Subcutaneous abdominal adipose tissue (tissue), 5 donors: Measurements from ENCODE around the gene BBS12.

ENCODE experiments used
- H3K27ac ChIP-seq: one replicate; pipeline ENCODE4 v1.7.0; 2013; ENCODE audit warnings: low read depth, mild to moderate bottlenecking, inconsistent platforms, low read length, moderate library complexity
- H3K27me3 ChIP-seq, 5 donors: one replicate each; pipeline ENCODE4 v1.7.0; 2013; ENCODE audit warnings: low read length in 5 of 5, inconsistent platforms in 1 of 5; ENCODE audit not compliant: control insufficient read depth in 5 of 5, insufficient read depth in 4 of 5
- H3K36me3 ChIP-seq, 5 donors: one replicate each; pipeline ENCODE4 v1.7.0; 2013; ENCODE audit warnings: low read length in 5 of 5; ENCODE audit not compliant: control insufficient read depth in 5 of 5, insufficient read depth in 5 of 5
- H3K4me1 ChIP-seq, 5 donors: one replicate each; pipeline ENCODE4 v1.7.0; 2013; ENCODE audit warnings: low read length in 5 of 5, mild to moderate bottlenecking in 3 of 5, moderate library complexity in 1 of 5; ENCODE audit not compliant: control insufficient read depth in 5 of 5, insufficient read depth in 5 of 5
- H3K4me3 ChIP-seq, 5 donors: one replicate each; pipeline ENCODE4 v1.7.0; 2013; ENCODE audit warnings: low read length in 5 of 5, low read depth in 1 of 5
- H3K9ac ChIP-seq, 5 donors: one replicate each; pipeline ENCODE4 v1.7.0; 2013; ENCODE audit warnings: low read length in 5 of 5, mild to moderate bottlenecking in 4 of 5, moderate library complexity in 3 of 5
- H3K9me3 ChIP-seq, 5 donors: one replicate each; pipeline ENCODE4 v1.7.0; 2013; ENCODE audit warnings: low read length in 5 of 5; ENCODE audit not compliant: control insufficient read depth in 5 of 5
- donor health status: healthy.
- donor health status: healthy.
- donor health status: healthy.
- donor health status: healthy.
- donor health status: healthy.

The BBS12 gene

GRCh38 chr4:122762520-122762919, 30.0 kb downstream of the BBS12 start:
- H3K36me3 ChIP-seq, result no peaks in the 10 kb centered on the region
- H3K4me1 ChIP-seq, result peaks cover 0 to 17% (median 6%) of the 10 kb centered on the region in 5 donors
- H3K9me3 ChIP-seq, result no peaks in the 10 kb centered on the region
- H3K9ac ChIP-seq, result no peak overlapping the region
- H3K27ac ChIP-seq, result peak overlapping the region; percentile 15
- no peak overlapping the region for H3K4me3 ChIP-seq
- no peaks in the 10 kb centered on the region for H3K27me3 ChIP-seq

DNA sequence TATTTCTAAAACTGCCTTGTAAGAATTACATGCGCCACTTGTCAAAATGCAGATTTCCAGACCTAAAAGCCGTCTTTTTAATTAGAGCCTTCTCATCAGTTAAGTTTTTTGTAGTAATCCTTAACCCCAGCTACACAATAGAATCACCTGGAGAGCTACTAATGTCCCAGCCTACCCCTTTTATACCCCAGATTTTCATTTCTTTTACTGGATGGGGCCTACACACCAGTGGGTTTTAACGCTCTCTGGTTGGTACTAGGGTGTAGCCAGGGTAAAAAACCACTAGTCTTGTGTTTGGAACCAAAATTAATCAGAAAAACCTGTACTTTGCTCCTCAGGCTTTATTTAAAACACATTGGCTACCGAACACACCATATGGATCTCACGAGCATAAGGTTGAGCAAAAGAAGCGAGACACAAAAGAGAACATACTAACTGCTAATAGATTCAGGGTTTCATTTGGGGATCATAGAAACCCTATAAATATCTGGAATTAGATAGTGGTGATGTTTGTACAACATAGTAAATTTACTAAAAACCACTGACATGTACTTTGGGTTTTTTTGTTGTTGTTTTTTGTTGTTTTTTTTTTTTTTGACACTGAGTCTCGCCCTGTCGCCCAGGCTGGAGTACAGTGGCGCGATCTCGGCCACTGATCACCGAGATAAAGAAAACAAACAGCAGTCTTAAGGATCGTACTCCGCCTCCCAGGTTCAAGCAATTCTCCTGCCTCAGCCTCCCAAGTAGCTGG, 30.6 kb downstream of the BBS12 start:
- Histone ChIP-seq H3K9ac (no peak overlapping the region), H3K4me3 (no peak overlapping the region), H3K27ac (peak overlapping the region; percentile 15), H3K4me1 (peaks cover 0 to 15% (median 6%) of the 10 kb centered on the region in 5 donors), H3K27me3 (no peaks in the 10 kb centered on the region), H3K36me3 (no peaks in the 10 kb centered on the region), H3K9me3 (no peaks in the 10 kb centered on the region)

DNA sequence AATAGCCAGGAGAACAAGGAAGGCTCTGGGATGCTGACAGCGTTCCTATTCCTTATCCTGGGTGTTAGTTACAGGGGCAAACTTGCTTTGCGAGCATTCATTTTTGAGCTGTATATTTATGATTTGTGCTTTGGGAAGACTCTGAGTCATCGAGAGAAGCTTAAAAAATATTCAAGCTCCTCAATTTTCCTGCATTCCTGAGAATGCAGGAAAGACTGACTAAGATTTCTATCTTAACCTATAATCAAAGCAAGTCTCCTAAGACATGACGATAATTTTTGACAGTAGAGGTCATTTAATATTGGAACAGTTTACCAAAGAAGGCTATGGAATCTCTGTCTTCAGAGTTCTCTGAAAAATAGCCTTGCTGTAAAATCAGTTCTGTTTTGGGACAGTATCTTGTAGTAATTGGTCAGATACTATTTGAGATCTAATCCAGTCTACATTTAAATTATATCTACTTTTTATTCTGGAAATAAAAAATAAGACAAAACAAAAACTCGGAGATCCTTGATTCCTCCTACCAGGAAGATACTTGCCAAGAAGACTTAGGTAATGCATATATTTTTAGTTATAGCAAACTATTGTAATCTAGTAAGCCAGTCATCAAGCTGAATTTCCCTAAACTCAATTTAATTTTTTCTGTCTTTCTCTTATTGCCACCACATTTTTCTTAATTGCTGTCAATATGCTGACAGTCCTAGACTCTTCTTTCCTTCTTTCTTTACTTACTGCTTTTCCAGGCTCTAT, 31.7 kb downstream of the BBS12 start:
- Histone ChIP-seq H3K4me3 (no peak overlapping the region), H3K9me3 (no peaks in the 10 kb centered on the region), H3K27me3 (no peaks in the 10 kb centered on the region), H3K9ac (no peak overlapping the region), H3K36me3 (no peaks in the 10 kb centered on the region), H3K27ac (no peak overlapping the region), H3K4me1 (peaks cover 0 to 13% (median 6%) of the 10 kb centered on the region in 5 donors)

DNA sequence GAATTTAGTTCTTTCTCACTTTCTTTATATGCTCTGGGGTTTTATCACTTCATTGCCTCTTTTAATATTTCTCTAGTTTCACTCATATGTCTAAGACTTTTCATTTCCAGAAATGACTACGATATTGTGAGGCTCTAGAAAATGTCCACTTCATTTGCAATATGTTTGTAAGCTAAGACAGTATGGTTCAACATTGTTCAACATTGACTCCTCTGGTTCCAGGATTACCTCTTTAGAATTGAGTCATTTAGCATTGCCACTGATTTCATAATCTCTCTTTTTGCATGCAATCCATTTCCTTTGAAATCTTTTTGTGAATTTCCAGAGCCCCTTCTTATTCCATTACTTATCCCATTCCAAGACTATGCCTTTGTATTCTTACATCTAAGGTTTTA, 32.3 kb downstream of the BBS12 start:
- peaks cover 0 to 13% (median 6%) of the 10 kb centered on the region in 5 donors for H3K4me1 ChIP-seq
- no peak overlapping the region for H3K4me3 ChIP-seq
- no peaks in the 10 kb centered on the region for H3K27me3 ChIP-seq
- no peaks in the 10 kb centered on the region for H3K36me3 ChIP-seq
- H3K27ac ChIP-seq, result peak overlapping the region; percentile 11
- H3K9me3 ChIP-seq, result no peaks in the 10 kb centered on the region
- H3K9ac ChIP-seq, result no peak overlapping the region

GRCh38 chr4:122765692-122766352, 33.3 kb downstream of the BBS12 start:
- no peak overlapping the region for H3K4me3 ChIP-seq
- H3K9me3 ChIP-seq, result no peaks in the 10 kb centered on the region
- H3K36me3 ChIP-seq, result no peaks in the 10 kb centered on the region
- no peak overlapping the region for H3K9ac ChIP-seq
- no peaks in the 10 kb centered on the region for H3K27me3 ChIP-seq
- H3K27ac ChIP-seq, result peak overlapping the region; percentile 11
- peaks cover 0 to 13% (median 6%) of the 10 kb centered on the region in 5 donors for H3K4me1 ChIP-seq

- H3K4me1 ChIP-seq, result peaks cover 0 to 13% (median 6%) of the 10 kb centered on the region in 5 donors
- no peaks in the 10 kb centered on the region for H3K27me3 ChIP-seq
- H3K27ac ChIP-seq, result no peak overlapping the region
- no peak overlapping the region for H3K9ac ChIP-seq
- no peaks in the 10 kb centered on the region for H3K9me3 ChIP-seq
- H3K4me3 ChIP-seq, result no peak overlapping the region
- no peaks in the 10 kb centered on the region for H3K36me3 ChIP-seq
Measured at GRCh38 chr4:122766353-122766705, 33.8 kb downstream of the BBS12 start.

DNA sequence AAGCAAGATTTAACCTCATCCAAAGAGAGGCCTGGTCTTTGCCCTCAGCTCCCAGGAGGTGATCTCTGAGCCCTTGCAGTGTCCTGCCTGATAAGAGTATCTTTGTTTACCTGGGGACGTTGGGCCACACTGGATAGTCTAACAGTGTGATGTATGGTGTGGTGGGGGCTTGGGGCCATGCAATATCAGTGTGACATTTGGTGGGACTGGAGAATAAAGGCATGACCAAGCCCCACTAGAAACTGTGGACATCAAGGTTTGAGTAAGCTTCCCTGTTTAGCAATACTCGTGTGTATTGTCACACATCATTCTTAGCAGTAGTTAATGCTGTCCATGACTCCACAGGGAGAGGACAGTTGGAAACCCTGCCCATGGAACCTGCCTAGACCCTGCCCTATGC, 34.4 kb downstream of the BBS12 start:
- Histone ChIP-seq H3K4me1 (peaks cover 0 to 13% (median 6%) of the 10 kb centered on the region in 5 donors), H3K36me3 (no peaks in the 10 kb centered on the region), H3K9me3 (no peaks in the 10 kb centered on the region), H3K27ac (no peak overlapping the region), H3K27me3 (no peaks in the 10 kb centered on the region), H3K9ac (no peak overlapping the region), H3K4me3 (no peak overlapping the region)

- Histone ChIP-seq H3K4me1 (no peaks in the 10 kb centered on the region), H3K4me3 (no peak overlapping the region), H3K9me3 (no peaks in the 10 kb centered on the region), H3K9ac (no peak overlapping the region), H3K36me3 (no peaks in the 10 kb centered on the region), H3K27ac (no peak overlapping the region), H3K27me3 (no peaks in the 10 kb centered on the region)
Measured at GRCh38 chr4:122771724-122772123, 39.2 kb downstream of the BBS12 start.

DNA sequence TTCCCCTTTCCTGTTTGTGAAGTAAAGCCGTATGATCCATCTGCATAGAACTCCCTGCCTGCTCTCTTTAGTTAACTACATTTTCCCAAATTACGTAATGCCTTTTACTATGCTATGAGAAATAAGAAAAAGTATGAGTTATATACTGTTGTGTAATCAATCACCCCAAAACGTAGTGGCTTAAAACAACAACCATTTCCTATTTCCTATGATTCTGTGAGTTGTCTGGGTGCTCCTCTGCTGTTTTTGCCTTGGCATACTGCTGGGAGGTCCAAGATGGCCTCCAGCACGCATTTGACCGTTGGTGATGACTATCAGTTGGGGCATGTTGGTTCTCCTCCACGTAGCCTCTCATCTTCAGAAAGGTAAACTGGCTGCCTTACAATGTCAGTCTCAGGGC, 39.8 kb downstream of the BBS12 start:
- H3K4me1 ChIP-seq, result no peaks in the 10 kb centered on the region

DNA sequence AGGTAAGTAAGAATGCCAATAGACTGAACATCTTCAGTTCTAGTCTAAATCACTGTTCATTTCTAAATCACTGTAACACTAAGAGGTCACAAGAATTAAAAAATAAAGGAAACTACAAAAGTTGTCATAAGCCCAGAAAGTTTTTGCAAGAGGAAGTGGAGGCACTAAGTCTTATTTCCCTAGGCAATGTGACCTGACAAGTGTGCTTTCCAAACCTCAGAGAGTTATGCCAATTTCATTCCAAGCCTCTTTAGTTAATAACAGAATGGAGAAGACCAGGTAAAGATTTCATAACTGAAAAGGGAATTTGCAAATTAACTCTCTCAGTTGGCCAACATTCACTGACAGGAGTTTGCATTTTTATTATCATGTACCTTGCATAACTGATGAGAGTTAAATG, 40.5 kb downstream of the BBS12 start:
- Histone ChIP-seq H3K36me3 (no peaks in the 10 kb centered on the region), H3K9ac (no peak overlapping the region)

More for the DNA sequence above, 39.8 kb downstream of the BBS12 start:
- Histone ChIP-seq H3K9me3 (no peaks in the 10 kb centered on the region), H3K27ac (no peak overlapping the region), H3K27me3 (no peaks in the 10 kb centered on the region), H3K9ac (no peak overlapping the region), H3K36me3 (no peaks in the 10 kb centered on the region), H3K4me3 (no peak overlapping the region)

More for the DNA sequence above, 40.5 kb downstream of the BBS12 start:
- Histone ChIP-seq H3K27ac (no peak overlapping the region), H3K9me3 (no peaks in the 10 kb centered on the region), H3K4me3 (no peak overlapping the region), H3K4me1 (peaks cover 0 to 3% (median 0%) of the 10 kb centered on the region in 5 donors), H3K27me3 (no peaks in the 10 kb centered on the region)
